Measurements from ENCODE around the gene SLX4.

The SLX4 gene

DNA sequence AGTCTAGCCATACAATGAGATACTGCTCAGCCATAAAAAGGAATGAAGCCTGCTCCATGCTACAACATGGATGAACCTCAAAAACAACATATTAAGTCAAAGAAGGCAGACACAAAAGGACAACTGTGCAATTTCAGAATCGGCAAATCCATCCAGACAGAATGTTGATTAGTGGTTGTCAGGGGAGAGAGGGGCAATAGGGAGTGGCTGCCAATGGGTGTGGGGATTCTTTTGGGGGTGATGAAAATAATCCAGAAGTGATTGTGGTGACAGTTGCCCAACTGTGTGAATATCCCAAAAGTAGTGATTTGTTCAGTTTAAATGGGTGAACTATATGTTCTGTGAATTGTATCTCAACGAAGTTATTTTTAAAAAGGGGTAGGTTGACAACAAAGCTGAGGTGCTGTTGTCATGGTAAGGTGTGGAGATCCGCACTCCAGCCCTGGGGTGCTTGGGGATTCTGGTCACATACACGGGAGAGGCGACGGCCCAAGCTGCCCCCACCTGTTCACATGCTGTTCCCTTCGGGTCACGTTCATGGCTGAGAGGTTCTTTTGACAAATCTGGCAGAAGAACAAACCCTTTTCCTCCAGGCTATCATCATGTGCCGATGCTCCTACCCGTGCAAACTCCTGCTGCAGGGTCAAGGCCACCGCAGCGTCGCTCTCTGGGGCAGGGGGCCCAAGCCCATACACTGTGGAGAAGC is 9.6 kb downstream of the SLX4 start:
- ChIA-PET CTCF (no interaction called here), POLR2A (no interaction called here)
- DNase-seq (ENCODE audit: low read depth, low spot score): no peak
- no peak overlapping the region for H3K4me3 ChIP-seq (ENCODE audit: low read depth, low read length)
- TF ChIP-seq, protein P1, sequence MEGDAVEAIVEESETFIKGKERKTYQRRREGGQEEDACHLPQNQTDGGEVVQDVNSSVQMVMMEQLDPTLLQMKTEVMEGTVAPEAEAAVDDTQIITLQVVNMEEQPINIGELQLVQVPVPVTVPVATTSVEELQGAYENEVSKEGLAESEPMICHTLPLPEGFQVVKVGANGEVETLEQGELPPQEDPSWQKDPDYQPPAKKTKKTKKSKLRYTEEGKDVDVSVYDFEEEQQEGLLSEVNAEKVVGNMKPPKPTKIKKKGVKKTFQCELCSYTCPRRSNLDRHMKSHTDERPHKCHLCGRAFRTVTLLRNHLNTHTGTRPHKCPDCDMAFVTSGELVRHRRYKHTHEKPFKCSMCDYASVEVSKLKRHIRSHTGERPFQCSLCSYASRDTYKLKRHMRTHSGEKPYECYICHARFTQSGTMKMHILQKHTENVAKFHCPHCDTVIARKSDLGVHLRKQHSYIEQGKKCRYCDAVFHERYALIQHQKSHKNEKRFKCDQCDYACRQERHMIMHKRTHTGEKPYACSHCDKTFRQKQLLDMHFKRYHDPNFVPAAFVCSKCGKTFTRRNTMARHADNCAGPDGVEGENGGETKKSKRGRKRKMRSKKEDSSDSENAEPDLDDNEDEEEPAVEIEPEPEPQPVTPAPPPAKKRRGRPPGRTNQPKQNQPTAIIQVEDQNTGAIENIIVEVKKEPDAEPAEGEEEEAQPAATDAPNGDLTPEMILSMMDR (IDR thresholded peaks at IDR 0.05; ENCODE audit: insufficient read depth, low read length, missing control alignments): no peak

DNA sequence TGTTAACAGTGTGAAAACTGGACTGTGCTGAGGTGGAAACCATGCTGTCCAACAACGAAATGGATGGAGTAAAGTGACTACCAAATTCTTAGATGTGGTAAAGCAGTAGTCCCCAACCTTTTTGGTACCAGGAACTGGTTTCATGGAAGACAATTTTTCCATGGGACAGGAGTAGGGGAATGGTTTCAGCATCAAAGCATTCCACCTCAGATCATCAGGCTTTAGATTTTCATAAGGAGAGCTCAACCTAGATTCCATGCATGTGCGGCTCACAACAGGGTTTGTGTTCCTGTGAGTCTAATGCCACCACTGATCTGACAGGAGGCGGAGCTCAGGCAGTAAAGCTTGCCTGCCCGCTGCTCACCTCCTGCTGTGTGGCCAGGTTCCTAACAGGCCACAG is 11.5 kb downstream of the SLX4 start:
- ChIA-PET CTCF (no interaction called here), POLR2A (no interaction called here)
- H3K4me3 ChIP-seq (ENCODE audit: low read depth, low read length): no peak overlapping the region
- no peak for DNase-seq (ENCODE audit: low read depth, low spot score)
- TF ChIP-seq, protein P1 (IDR thresholded peaks at IDR 0.05; ENCODE audit: insufficient read depth, low read length, missing control alignments): no peak

DNA sequence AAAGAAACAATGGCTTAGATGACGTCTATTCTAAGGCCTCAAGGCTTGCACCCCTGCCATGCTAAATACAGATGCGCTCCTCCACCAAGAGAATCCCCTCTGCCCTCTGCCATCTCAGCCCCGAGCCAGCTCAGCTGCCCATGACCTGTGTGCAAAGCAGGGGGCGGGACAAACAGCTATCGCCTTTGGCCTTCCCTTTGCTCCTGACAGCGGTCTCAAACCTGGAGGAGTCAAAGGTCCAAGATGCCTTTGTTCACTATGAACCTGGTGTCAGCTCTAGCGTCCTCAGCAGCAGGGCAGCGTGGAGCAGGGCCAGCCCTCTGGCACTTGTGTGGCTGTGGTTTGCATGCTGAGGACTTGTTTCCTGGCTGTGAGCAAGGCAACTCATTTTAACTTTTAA is 12.3 kb downstream of the SLX4 start:
- TF ChIP-seq, protein P1 (IDR thresholded peaks at IDR 0.05; ENCODE audit: insufficient read depth, low read length, missing control alignments): no peak
- CTCF ChIA-PET: no interaction called here
- no peak for DNase-seq (ENCODE audit: low read depth, low spot score)
- H3K4me3 ChIP-seq (ENCODE audit: low read depth, low read length): no peak overlapping the region
- POLR2A ChIA-PET: no interaction called here

DNA sequence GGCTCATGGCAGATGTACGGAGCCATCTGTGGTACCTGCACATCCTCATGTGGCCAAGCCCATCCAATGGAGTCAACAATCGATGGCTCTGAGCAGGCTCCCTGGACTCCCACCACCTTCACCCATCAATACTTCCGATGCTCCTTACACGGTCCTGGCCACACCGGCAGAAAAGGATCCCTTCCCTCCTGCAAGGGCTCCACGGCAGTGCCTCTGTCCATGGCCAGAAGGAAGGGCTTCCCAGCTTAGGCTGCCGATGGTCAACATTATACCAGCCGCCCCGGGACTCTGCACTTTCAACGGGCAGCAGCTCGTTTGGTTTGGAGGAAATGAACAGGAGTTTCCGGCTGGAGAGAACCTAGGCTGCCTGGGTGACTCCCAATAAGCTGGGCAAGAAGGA is 13.2 kb downstream of the SLX4 start:
- POLR2A ChIA-PET: no interaction called here
- CTCF ChIA-PET: no interaction called here
- H3K4me3 ChIP-seq (ENCODE audit: low read depth, low read length): no peak overlapping the region
- TF ChIP-seq, protein P1 (IDR thresholded peaks at IDR 0.05; ENCODE audit: insufficient read depth, low read length, missing control alignments): no peak
- no peak for DNase-seq (ENCODE audit: low read depth, low spot score)

DNA sequence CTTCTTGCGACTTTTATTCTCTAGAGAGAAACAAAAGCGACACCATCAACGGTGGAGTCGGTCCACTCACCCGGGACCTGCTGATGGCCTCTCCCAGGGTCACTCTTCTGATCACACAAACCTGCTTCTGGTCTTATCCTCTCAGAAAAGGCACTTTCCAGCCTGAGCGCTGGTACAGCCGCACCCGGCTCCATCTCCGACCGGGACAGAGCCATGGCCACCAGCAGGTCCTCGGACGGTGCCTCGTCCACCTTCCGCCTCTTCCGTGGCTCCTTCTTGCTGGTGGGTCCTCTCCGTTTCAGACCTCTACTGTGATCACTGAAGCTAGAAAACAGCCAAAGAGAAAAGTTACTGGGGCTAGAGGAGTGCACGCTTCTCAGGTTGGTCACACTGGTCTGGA is 13.7 kb downstream of the SLX4 start:
- ChIA-PET POLR2A (no interaction called here), CTCF (no interaction called here)
- TF ChIP-seq, protein P1 (IDR thresholded peaks at IDR 0.05; ENCODE audit: insufficient read depth, low read length, missing control alignments): no peak
- H3K4me3 ChIP-seq (ENCODE audit: low read depth, low read length): no peak overlapping the region
- no peak for DNase-seq (ENCODE audit: low read depth, low spot score)

DNA sequence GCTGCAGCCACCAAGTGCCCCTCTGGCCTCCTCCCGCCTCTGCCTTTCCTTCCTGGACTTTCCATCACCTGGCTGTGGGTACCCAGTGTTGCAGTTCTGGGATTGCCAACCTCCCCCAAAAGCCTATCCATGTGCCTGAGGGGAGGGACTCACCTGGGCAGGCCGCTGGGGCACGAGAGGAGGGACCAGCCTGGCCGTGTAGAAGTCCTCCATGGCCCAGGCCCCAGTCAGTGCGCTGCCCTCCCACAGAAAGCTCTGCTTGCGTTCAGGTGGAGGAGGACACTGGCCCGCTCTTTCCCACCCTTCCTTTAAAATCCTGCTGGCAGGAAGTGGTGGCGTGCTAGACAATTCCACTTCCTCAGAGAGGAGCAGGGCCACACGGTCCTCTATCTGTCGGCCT is 14.2 kb downstream of the SLX4 start:
- TF ChIP-seq, protein P1 (IDR thresholded peaks at IDR 0.05; ENCODE audit: insufficient read depth, low read length, missing control alignments): no peak

More for the DNA sequence above, 14.2 kb downstream of the SLX4 start:
- POLR2A ChIA-PET: no interaction called here
- CTCF ChIA-PET: no interaction called here
- DNase-seq (ENCODE audit: low read depth, low spot score): no peak
- no peak overlapping the region for H3K4me3 ChIP-seq (ENCODE audit: low read depth, low read length)

All from AG04449 (cell line).